ENCODE data around the gene OTOP2.
"Not testable (repeated sequence)": the region's sequence is repeated elsewhere in the genome, so short reads cannot be mapped to it uniquely, and the experiment has no call there.

DNA sequence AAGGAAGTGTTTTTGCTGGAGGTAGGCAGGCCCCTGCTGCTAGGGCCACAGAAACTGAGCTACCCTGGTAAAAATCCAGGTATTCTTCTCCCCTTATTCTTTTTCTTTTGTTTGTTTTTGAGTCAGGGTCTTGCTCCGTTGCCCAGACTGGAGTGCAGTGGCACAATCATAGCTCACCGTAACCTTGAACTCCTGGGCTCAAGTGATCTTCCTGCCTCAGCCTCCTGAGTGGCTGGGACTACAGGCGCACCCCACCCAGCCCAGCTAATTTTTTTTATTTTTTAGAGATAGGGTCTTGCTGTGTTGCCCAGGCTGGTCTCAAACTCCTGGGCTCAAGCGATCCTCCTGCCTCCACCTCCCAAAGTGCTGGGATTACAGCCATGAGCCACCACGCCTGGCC lies 45.4 kb downstream of the OTOP2 start:
- TF ChIP-seq, protein P1, sequence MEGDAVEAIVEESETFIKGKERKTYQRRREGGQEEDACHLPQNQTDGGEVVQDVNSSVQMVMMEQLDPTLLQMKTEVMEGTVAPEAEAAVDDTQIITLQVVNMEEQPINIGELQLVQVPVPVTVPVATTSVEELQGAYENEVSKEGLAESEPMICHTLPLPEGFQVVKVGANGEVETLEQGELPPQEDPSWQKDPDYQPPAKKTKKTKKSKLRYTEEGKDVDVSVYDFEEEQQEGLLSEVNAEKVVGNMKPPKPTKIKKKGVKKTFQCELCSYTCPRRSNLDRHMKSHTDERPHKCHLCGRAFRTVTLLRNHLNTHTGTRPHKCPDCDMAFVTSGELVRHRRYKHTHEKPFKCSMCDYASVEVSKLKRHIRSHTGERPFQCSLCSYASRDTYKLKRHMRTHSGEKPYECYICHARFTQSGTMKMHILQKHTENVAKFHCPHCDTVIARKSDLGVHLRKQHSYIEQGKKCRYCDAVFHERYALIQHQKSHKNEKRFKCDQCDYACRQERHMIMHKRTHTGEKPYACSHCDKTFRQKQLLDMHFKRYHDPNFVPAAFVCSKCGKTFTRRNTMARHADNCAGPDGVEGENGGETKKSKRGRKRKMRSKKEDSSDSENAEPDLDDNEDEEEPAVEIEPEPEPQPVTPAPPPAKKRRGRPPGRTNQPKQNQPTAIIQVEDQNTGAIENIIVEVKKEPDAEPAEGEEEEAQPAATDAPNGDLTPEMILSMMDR (IDR thresholded peaks at IDR 0.05; ENCODE audit: insufficient read depth, low read length): not testable (repeated sequence)
- TF ChIP-seq GABPA (IDR thresholded peaks at IDR 0.05; ENCODE audit: low read depth): not testable (repeated sequence)
- TF ChIP-seq, protein P2, sequence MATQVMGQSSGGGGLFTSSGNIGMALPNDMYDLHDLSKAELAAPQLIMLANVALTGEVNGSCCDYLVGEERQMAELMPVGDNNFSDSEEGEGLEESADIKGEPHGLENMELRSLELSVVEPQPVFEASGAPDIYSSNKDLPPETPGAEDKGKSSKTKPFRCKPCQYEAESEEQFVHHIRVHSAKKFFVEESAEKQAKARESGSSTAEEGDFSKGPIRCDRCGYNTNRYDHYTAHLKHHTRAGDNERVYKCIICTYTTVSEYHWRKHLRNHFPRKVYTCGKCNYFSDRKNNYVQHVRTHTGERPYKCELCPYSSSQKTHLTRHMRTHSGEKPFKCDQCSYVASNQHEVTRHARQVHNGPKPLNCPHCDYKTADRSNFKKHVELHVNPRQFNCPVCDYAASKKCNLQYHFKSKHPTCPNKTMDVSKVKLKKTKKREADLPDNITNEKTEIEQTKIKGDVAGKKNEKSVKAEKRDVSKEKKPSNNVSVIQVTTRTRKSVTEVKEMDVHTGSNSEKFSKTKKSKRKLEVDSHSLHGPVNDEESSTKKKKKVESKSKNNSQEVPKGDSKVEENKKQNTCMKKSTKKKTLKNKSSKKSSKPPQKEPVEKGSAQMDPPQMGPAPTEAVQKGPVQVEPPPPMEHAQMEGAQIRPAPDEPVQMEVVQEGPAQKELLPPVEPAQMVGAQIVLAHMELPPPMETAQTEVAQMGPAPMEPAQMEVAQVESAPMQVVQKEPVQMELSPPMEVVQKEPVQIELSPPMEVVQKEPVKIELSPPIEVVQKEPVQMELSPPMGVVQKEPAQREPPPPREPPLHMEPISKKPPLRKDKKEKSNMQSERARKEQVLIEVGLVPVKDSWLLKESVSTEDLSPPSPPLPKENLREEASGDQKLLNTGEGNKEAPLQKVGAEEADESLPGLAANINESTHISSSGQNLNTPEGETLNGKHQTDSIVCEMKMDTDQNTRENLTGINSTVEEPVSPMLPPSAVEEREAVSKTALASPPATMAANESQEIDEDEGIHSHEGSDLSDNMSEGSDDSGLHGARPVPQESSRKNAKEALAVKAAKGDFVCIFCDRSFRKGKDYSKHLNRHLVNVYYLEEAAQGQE (IDR thresholded peaks at IDR 0.05; ENCODE audit: insufficient replicate concordance, low read depth): not testable (repeated sequence)
